ENCODE measurements around the gene SEMA3D.

GRCh38 chr7:85130702-85131101 lies 56.2 kb downstream of the SEMA3D start:
- TF ChIP-seq RFX5 (IDR thresholded peaks at IDR 0.05; ENCODE audit: low read depth, low read length), result no peak
- no peak for TF ChIP-seq CTCF (conservative IDR thresholded peaks at IDR 0.05; ENCODE audit: low read depth, low read length)
- TF ChIP-seq POLR2A (IDR thresholded peaks at IDR 0.05; ENCODE audit: low read depth, low read length), result no peak
- no peak for TF ChIP-seq MAFK (IDR thresholded peaks at IDR 0.05; ENCODE audit: low read depth, low read length)
